HG02759 (cell line): ENCODE measurements around the gene KCNC4.

Source experiments
- ATAC-seq: cut with Tn5 transposase; IDR thresholded peaks from one replicate; pipeline ENCODE4 v1.9.1; 2021; ENCODE audit warnings: mild to moderate bottlenecking, moderate library complexity; ENCODE audit not compliant: unreplicated experiment

Gene KCNC4

GRCh38 chr1:110229348-110230001 is 19.4 kb downstream of the KCNC4 start:
- no peak for ATAC-seq

GRCh38 chr1:110230381-110231199 is 20.5 kb downstream of the KCNC4 start:
- ATAC-seq = no peak

- no peak for ATAC-seq
These were observed 23.7 kb downstream of the KCNC4 start for GRCh38 chr1:110233861-110234260.

GRCh38 chr1:110234691-110235090 is 24.6 kb downstream of the KCNC4 start:
- no peak for ATAC-seq

GRCh38 chr1:110235181-110235833 is 25.2 kb downstream of the KCNC4 start:
- no peak for ATAC-seq

GRCh38 chr1:110235834-110236682 is 25.9 kb downstream of the KCNC4 start:
- peak; percentile 54 for ATAC-seq

- peak; percentile 49 for ATAC-seq
These were observed 27.5 kb downstream of the KCNC4 start for GRCh38 chr1:110237386-110238152.

- no peak for ATAC-seq
These were observed 29.6 kb downstream of the KCNC4 start for GRCh38 chr1:110239441-110240430.

GRCh38 chr1:110240476-110241210 is 30.5 kb downstream of the KCNC4 start:
- ATAC-seq = no peak

GRCh38 chr1:110241516-110241915 is 31.4 kb downstream of the KCNC4 start:
- no peak for ATAC-seq

GRCh38 chr1:110242062-110242461 is 31.9 kb downstream of the KCNC4 start:
- no peak for ATAC-seq

- no peak for ATAC-seq
These were observed 32.6 kb downstream of the KCNC4 start for GRCh38 chr1:110242731-110243130.

GRCh38 chr1:110243146-110243545 is 33.0 kb downstream of the KCNC4 start:
- ATAC-seq = peak; percentile 23

GRCh38 chr1:110243574-110243973 is 33.5 kb downstream of the KCNC4 start:
- ATAC-seq = peak; percentile 85

GRCh38 chr1:110245876-110246620 is 35.9 kb downstream of the KCNC4 start:
- no peak for ATAC-seq

GRCh38 chr1:110248746-110249145 is 38.6 kb downstream of the KCNC4 start:
- ATAC-seq = no peak

- ATAC-seq = no peak
These were observed 39.1 kb downstream of the KCNC4 start for GRCh38 chr1:110249256-110249655.

GRCh38 chr1:110250008-110250407 is 39.9 kb downstream of the KCNC4 start:
- ATAC-seq = no peak
